Measurements from ENCODE around the gene ROPN1L.

DNA sequence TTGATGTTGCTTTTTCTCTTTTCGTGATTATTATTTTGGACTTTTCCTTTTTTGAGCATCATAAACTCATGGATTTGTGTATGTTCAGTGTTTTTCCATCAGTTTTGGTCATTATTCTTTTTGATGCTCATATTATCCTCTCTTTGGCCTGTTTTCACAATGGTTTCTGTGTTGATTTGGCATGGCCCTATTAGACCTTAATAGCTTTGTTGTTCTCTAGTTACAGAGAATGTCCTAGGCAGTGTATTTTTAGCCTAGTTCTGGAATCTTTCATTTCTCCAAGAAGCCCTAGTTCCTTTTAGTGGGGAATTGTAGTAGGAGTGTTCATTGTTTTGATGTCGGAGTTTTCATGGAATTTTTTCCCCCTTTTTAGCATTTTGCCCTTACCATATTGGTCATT, 41.3 kb upstream of the ROPN1L start:
- TF ChIP-seq, protein P1, sequence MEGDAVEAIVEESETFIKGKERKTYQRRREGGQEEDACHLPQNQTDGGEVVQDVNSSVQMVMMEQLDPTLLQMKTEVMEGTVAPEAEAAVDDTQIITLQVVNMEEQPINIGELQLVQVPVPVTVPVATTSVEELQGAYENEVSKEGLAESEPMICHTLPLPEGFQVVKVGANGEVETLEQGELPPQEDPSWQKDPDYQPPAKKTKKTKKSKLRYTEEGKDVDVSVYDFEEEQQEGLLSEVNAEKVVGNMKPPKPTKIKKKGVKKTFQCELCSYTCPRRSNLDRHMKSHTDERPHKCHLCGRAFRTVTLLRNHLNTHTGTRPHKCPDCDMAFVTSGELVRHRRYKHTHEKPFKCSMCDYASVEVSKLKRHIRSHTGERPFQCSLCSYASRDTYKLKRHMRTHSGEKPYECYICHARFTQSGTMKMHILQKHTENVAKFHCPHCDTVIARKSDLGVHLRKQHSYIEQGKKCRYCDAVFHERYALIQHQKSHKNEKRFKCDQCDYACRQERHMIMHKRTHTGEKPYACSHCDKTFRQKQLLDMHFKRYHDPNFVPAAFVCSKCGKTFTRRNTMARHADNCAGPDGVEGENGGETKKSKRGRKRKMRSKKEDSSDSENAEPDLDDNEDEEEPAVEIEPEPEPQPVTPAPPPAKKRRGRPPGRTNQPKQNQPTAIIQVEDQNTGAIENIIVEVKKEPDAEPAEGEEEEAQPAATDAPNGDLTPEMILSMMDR (conservative IDR thresholded peaks at IDR 0.05; ENCODE audit: low read depth, low read length), result no peak
- TF ChIP-seq, protein P2, sequence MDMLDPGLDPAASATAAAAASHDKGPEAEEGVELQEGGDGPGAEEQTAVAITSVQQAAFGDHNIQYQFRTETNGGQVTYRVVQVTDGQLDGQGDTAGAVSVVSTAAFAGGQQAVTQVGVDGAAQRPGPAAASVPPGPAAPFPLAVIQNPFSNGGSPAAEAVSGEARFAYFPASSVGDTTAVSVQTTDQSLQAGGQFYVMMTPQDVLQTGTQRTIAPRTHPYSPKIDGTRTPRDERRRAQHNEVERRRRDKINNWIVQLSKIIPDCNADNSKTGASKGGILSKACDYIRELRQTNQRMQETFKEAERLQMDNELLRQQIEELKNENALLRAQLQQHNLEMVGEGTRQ (IDR thresholded peaks at IDR 0.05; ENCODE audit: low read depth, low read length), result no peak
- TF ChIP-seq POLR2A (IDR thresholded peaks at IDR 0.05; ENCODE audit: low read depth, low read length), result no peak
- no peak for TF ChIP-seq MXI1 (IDR thresholded peaks at IDR 0.05; ENCODE audit: borderline replicate concordance, low read depth, low read length)
